Endometrial microvascular endothelial cells (primary cell): ENCODE results near the gene FRMD1. TPM values are rescaled to one million over a fixed set of nuclear protein-coding genes. Genes with fewer than 3 reads are reported as not detected.

Experiments
- in situ Hi-C: cut with HindIII; loops from 2 replicates; pipeline ENCODE4 v1.10.0; 2017; ENCODE audit warnings: low sequenced_read_pairs, low pct_unique_long_range_greater_than_20kb; ENCODE audit errors: inconsistent ontology term
- total RNA-seq: library from RNA; depleted of rRNA; stranded (reverse); fragments of >200 nt; gene quantifications from one replicate; pipeline ENCODE4 v1.2.3, GENCODE V29; 2015; ENCODE audit errors: inconsistent ontology term

FRMD1 gene
- total RNA-seq, 1 donor from 2014 or later: not detected

- in situ Hi-C loops: no loop called here
These were observed 16.4 kb downstream of the FRMD1 start for GRCh38 chr6:168062346-168063289.

- in situ Hi-C loops: no loop called here
These were observed 17.5 kb downstream of the FRMD1 start for GRCh38 chr6:168061269-168062210.

GRCh38 chr6:168060521-168060931 lies 18.5 kb downstream of the FRMD1 start:
- in situ Hi-C loops: no loop called here

GRCh38 chr6:168058691-168059551 lies 20.1 kb downstream of the FRMD1 start:
- in situ Hi-C loops: no loop called here

GRCh38 chr6:168057836-168058235 lies 21.2 kb downstream of the FRMD1 start:
- in situ Hi-C loops: no loop called here

GRCh38 chr6:168056892-168057527 lies 22.0 kb downstream of the FRMD1 start:
- in situ Hi-C loops: no loop called here

- in situ Hi-C loops: no loop called here
These were observed 23.1 kb downstream of the FRMD1 start for GRCh38 chr6:168055696-168056489.

- in situ Hi-C loops: no loop called here
These were observed 24.0 kb downstream of the FRMD1 start for GRCh38 chr6:168054765-168055560.

- in situ Hi-C loops: no loop called here
These were observed 25.0 kb downstream of the FRMD1 start for GRCh38 chr6:168053957-168054471.

- in situ Hi-C loops: no loop called here
These were observed 25.7 kb downstream of the FRMD1 start for GRCh38 chr6:168053086-168053956.

- in situ Hi-C loops: no loop called here
These were observed 26.6 kb downstream of the FRMD1 start for GRCh38 chr6:168052291-168052891.

- in situ Hi-C loops: no loop called here
These were observed 27.4 kb downstream of the FRMD1 start for GRCh38 chr6:168051648-168052047.

GRCh38 chr6:168050881-168051586 lies 28.0 kb downstream of the FRMD1 start:
- in situ Hi-C loops: no loop called here

GRCh38 chr6:168050225-168050880 lies 28.7 kb downstream of the FRMD1 start:
- in situ Hi-C loops: no loop called here
